CD14-positive monocyte (primary cell): ENCODE measurements around the gene TAF1C. TPM values are rescaled to one million over a fixed set of nuclear protein-coding genes. Genes with fewer than 3 reads are reported as not detected.

Experiments
- DNase-seq, 3 donors: peaks; one replicate each; pipeline ENCODE4 v3.0.0-alpha.2; 2011 to 2022
- H2AFZ ChIP-seq: 2 replicates; pipeline ENCODE4 v1.6.0; 2012; ENCODE audit warnings: mild to moderate bottlenecking, low read depth, low read length, inconsistent platforms; ENCODE audit not compliant: insufficient read depth, poor library complexity, severe bottlenecking
- H3K27ac ChIP-seq, 2 donors: 1 replicate in 1 of 2; 2 replicates in 1 of 2; pipeline ENCODE4 v1.5.1; 2012 to 2013; ENCODE audit warnings: low read length in 2 of 2, control low read depth in 1 of 2, inconsistent platforms in 1 of 2, low read depth in 1 of 2, mild to moderate bottlenecking in 1 of 2
- H3K27me3 ChIP-seq, 2 donors: one replicate each; pipeline versions ENCODE4 v1.6.0 to v1.6.1; 2011 to 2013; ENCODE audit warnings: low read length in 2 of 2; ENCODE audit not compliant: control insufficient read depth in 2 of 2, insufficient read depth in 2 of 2
- H3K36me3 ChIP-seq, 2 donors: replicated peaks in 1 of 2; 1 replicate in 1 of 2; 2 replicates in 1 of 2; pipeline versions ENCODE4 v1.5.1 to v1.6.1; 2012 to 2013; ENCODE audit warnings: low read length in 2 of 2, control low read depth in 1 of 2, inconsistent platforms in 1 of 2, mild to moderate bottlenecking in 1 of 2; ENCODE audit not compliant: insufficient read depth in 2 of 2, control insufficient read depth in 1 of 2
- H3K4me1 ChIP-seq, 2 donors: 1 replicate in 1 of 2; 2 replicates in 1 of 2; pipeline versions ENCODE4 v1.5.1 to v1.6.1; 2012 to 2013; ENCODE audit warnings: low read length in 2 of 2, control low read depth in 1 of 2, inconsistent platforms in 1 of 2, mild to moderate bottlenecking in 1 of 2, moderate library complexity in 1 of 2; ENCODE audit not compliant: insufficient read depth in 2 of 2, control insufficient read depth in 1 of 2
- H3K4me2 ChIP-seq: replicated peaks from 2 replicates; pipeline ENCODE3; 2012; ENCODE audit warnings: low read length, moderate library complexity, mild to moderate bottlenecking; ENCODE audit not compliant: poor library complexity, severe bottlenecking; ENCODE audit errors: extremely low read depth
- H3K4me3 ChIP-seq, 3 experiments: fragments of 200-600 bp in 1 of 3; sonication (generic) in 1 of 3; replicated peaks in 1 of 3; 1 replicate in 2 of 3; 2 replicates in 1 of 3; pipeline ENCODE4 v1.5.1; 2011 to 2013; ENCODE audit warnings: low read length in 3 of 3, mild to moderate bottlenecking in 3 of 3, control low read depth in 2 of 3, low read depth in 2 of 3, inconsistent platforms in 1 of 3, moderate library complexity in 1 of 3
- H3K79me2 ChIP-seq: 2 replicates; pipeline ENCODE4 v1.6.0; 2012; ENCODE audit warnings: mild to moderate bottlenecking, control low read depth, inconsistent platforms, low read length, moderate library complexity; ENCODE audit not compliant: insufficient read depth
- H3K9ac ChIP-seq: 2 replicates; pipeline ENCODE4 v1.6.0; 2017; ENCODE audit warnings: low read length, mild to moderate bottlenecking; ENCODE audit not compliant: insufficient read depth, poor library complexity, severe bottlenecking
- H3K9me3 ChIP-seq, 2 donors: replicated peaks in 1 of 2; 1 replicate in 1 of 2; 2 replicates in 1 of 2; pipeline versions ENCODE4 v1.5.1 to v1.6.1; 2012 to 2013; ENCODE audit warnings: low read length in 2 of 2, control low read depth in 1 of 2; ENCODE audit not compliant: control insufficient read depth in 1 of 2, insufficient read depth in 1 of 2
- H4K20me1 ChIP-seq: 2 replicates; pipeline ENCODE4 v1.6.0; 2012; ENCODE audit warnings: mild to moderate bottlenecking, low read length, control low read depth, moderate library complexity; ENCODE audit not compliant: insufficient read depth
- H3K27ac Mint-ChIP-seq, 7 donors: one replicate each; pipeline ENCODE4 v1.8.0; 2020; ENCODE audit warnings: mild to moderate bottlenecking in 7 of 7, mixed read lengths in 7 of 7, moderate library complexity in 6 of 7, inconsistent platforms in 2 of 7
- H3K27me3 Mint-ChIP-seq, 3 donors: one replicate each; pipeline ENCODE4 v1.8.0; 2021 to 2022; ENCODE audit warnings: low read depth in 3 of 3, mild to moderate bottlenecking in 3 of 3, mixed read lengths in 3 of 3, moderate library complexity in 3 of 3, inconsistent platforms in 1 of 3
- H3K36me3 Mint-ChIP-seq, 2 donors: one replicate each; pipeline ENCODE4 v1.8.0; 2020; ENCODE audit warnings: mixed read lengths in 2 of 2, inconsistent platforms in 1 of 2, mild to moderate bottlenecking in 1 of 2
- H3K4me1 Mint-ChIP-seq: one replicate; pipeline ENCODE4 v1.8.0; 2020; ENCODE audit warnings: mild to moderate bottlenecking, mixed read lengths
- H3K4me3 Mint-ChIP-seq, 2 donors: one replicate each; pipeline ENCODE4 v1.8.0; 2020; ENCODE audit warnings: mild to moderate bottlenecking in 2 of 2, mixed read lengths in 2 of 2, moderate library complexity in 1 of 2
- H3K9me3 Mint-ChIP-seq, 7 donors: one replicate each; pipeline ENCODE4 v1.8.0; 2020 to 2022; ENCODE audit warnings: mixed read lengths in 7 of 7, mild to moderate bottlenecking in 6 of 7, moderate library complexity in 6 of 7, inconsistent platforms in 2 of 7
- WGBS: methylation state at CpG from one replicate; pipeline ENCODE4 v1.1.5; 2013; ENCODE audit warnings: missing lambda C conversion rate; ENCODE audit not compliant: insufficient coverage; 5-methylcytosine and 5-hydroxymethylcytosine counted together
- intact Hi-C, 2 donors: fragments of 100-400 bp; cut with micrococcal nuclease; formaldehyde crosslinking; loops; one replicate each; pipeline versions ENCODE4 v1.15.0 to v1.15.1; 2023
- polyA plus RNA-seq, 3 donors: library from polyadenylated mRNA; depleted of rRNA in 1 of 3; unstranded in 2 of 3; stranded (reverse) in 1 of 3; fragments of 300-500 nt in 2 of 3; fragments of >200 nt in 1 of 3; fragmentation: Illumina TruSeq in 2 of 3; gene quantifications; 1 replicate in 2 of 3; 2 replicates in 1 of 3; pipeline ENCODE4 v1.2.3, GENCODE V29; 2012 to 2021
- TF ChIP-seq, protein P1 (sequence below): fragments of 200-600 bp; IDR thresholded peaks from one replicate; pipeline ENCODE4 v1.8.0; 2022; ENCODE audit warnings: antibody characterized with exemption, mild to moderate bottlenecking

TAF1C gene
- polyA plus RNA-seq, 3 donors, result 4.0 to 126 (median 4.5) TPM

GRCh38 chr16:84194470-84195200 is 7.8 kb upstream of the TAF1C start:
- intact Hi-C loops, result loop anchor here in 1 of 2 donors (10.0 kb wide), 1 partner anchor 50 kb away; the partner anchor contains the start of genes DNAAF1 and HSDL1
- Mint-ChIP-seq H3K36me3 (no peaks in the 10 kb centered on the region), H3K9me3 (no peaks in the 10 kb centered on the region), H3K4me3 (peak overlapping the region; percentile 37 to 63), H3K4me1 (peaks cover 23% of the 10 kb centered on the region), H3K27ac (peak overlapping the region in 2 of 7 donors; percentile 19 to 57), H3K27me3 (peaks cover 0 to 14% (median 6%) of the 10 kb centered on the region in 3 donors)
- H3K27ac ChIP-seq, result no peak overlapping the region
- no peaks in the 10 kb centered on the region for H3K27me3 ChIP-seq
- TF ChIP-seq, protein P1, sequence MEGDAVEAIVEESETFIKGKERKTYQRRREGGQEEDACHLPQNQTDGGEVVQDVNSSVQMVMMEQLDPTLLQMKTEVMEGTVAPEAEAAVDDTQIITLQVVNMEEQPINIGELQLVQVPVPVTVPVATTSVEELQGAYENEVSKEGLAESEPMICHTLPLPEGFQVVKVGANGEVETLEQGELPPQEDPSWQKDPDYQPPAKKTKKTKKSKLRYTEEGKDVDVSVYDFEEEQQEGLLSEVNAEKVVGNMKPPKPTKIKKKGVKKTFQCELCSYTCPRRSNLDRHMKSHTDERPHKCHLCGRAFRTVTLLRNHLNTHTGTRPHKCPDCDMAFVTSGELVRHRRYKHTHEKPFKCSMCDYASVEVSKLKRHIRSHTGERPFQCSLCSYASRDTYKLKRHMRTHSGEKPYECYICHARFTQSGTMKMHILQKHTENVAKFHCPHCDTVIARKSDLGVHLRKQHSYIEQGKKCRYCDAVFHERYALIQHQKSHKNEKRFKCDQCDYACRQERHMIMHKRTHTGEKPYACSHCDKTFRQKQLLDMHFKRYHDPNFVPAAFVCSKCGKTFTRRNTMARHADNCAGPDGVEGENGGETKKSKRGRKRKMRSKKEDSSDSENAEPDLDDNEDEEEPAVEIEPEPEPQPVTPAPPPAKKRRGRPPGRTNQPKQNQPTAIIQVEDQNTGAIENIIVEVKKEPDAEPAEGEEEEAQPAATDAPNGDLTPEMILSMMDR, result no peak
- WGBS, result 56% methylated on average over 24 of the region's 34 CpGs
- H2AFZ ChIP-seq, result peak overlapping the region; percentile 68
- peak in 2 of 3 donors; percentile 39 to 59 for DNase-seq
- no peaks in the 10 kb centered on the region for H3K36me3 ChIP-seq
- H3K79me2 ChIP-seq, result no peaks in the 10 kb centered on the region
- H3K9me3 ChIP-seq, result no peaks in the 10 kb centered on the region
- H3K9ac ChIP-seq, result no peak overlapping the region
- peak overlapping the region; percentile 19 for H3K4me2 ChIP-seq
- no peaks in the 10 kb centered on the region for H4K20me1 ChIP-seq
- H3K4me3 ChIP-seq, result no peak overlapping the region
- H3K4me1 ChIP-seq, result peaks cover 12 to 20% of the 10 kb centered on the region in 2 donors

GRCh38 chr16:84194018-84194417 is 7.2 kb upstream of the TAF1C start:
- H3K27ac ChIP-seq, result no peak overlapping the region
- H2AFZ ChIP-seq, result peak overlapping the region; percentile 68
- no peaks in the 10 kb centered on the region for H3K79me2 ChIP-seq
- H3K4me3 Mint-ChIP-seq, result peak overlapping the region; percentile 37 to 63
- H3K36me3 Mint-ChIP-seq, result no peaks in the 10 kb centered on the region
- intact Hi-C loops, result loop anchor here in 1 of 2 donors (10.0 kb wide), 1 partner anchor 49 kb away; the partner anchor contains the start of genes DNAAF1 and HSDL1
- no peak overlapping the region for H3K4me3 ChIP-seq
- H3K9me3 Mint-ChIP-seq, result no peaks in the 10 kb centered on the region
- H3K4me2 ChIP-seq, result peak overlapping the region; percentile 19
- H3K27ac Mint-ChIP-seq, result peak overlapping the region in 2 of 7 donors; percentile 58 to 59
- peaks cover 16% of the 10 kb centered on the region for H3K4me1 Mint-ChIP-seq
- no peaks in the 10 kb centered on the region for H3K36me3 ChIP-seq
- peaks cover 6 to 14% of the 10 kb centered on the region in 2 donors for H3K4me1 ChIP-seq
- DNase-seq, result no peak
- no peaks in the 10 kb centered on the region for H4K20me1 ChIP-seq
- no peaks in the 10 kb centered on the region for H3K27me3 ChIP-seq
- 85% methylated on average over 7 of the region's 11 CpGs for WGBS
- H3K9me3 ChIP-seq, result no peaks in the 10 kb centered on the region
- no peak overlapping the region for H3K9ac ChIP-seq
- H3K27me3 Mint-ChIP-seq, result peaks cover 0 to 14% (median 6%) of the 10 kb centered on the region in 3 donors
- TF ChIP-seq, protein P1, result no peak
